ENCODE measurements around the gene MACIR.
A peak's percentile ranks its signal among the peaks of the same experiment; 100 is the strongest.

Gene MACIR

DNA sequence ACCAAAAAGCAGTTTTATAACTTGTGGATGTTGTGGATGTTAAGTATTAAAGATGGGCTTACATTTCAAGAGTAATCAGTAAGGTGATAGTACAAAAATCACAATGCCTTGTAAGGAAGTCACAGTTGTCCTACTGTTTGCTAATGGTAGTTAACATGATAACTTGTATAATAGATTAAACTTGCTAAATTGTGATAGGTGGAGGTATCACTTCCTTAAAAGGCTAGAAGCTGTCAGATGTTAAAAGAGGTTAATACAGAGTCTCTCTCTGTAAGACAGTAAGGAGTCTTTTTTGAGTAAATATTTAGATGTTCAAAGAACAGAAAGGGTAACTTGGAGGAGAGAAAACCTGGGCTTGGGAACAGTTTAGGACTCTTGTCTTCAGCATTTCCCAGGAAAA lies 14.2 kb upstream of the MACIR start:
- in situ Hi-C loops (cut with HindIII; ENCODE audit: low sequenced_read_pairs), result no loop called here
- TF ChIP-seq, protein P1, sequence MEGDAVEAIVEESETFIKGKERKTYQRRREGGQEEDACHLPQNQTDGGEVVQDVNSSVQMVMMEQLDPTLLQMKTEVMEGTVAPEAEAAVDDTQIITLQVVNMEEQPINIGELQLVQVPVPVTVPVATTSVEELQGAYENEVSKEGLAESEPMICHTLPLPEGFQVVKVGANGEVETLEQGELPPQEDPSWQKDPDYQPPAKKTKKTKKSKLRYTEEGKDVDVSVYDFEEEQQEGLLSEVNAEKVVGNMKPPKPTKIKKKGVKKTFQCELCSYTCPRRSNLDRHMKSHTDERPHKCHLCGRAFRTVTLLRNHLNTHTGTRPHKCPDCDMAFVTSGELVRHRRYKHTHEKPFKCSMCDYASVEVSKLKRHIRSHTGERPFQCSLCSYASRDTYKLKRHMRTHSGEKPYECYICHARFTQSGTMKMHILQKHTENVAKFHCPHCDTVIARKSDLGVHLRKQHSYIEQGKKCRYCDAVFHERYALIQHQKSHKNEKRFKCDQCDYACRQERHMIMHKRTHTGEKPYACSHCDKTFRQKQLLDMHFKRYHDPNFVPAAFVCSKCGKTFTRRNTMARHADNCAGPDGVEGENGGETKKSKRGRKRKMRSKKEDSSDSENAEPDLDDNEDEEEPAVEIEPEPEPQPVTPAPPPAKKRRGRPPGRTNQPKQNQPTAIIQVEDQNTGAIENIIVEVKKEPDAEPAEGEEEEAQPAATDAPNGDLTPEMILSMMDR (IDR thresholded peaks at IDR 0.05; ENCODE audit: low read depth, low read length), result no peak
- DNase-seq (ENCODE audit: low read depth, low spot score), result no peak
- no peak overlapping the region for H3K4me3 ChIP-seq (ENCODE audit: low read depth, low read length)

DNA sequence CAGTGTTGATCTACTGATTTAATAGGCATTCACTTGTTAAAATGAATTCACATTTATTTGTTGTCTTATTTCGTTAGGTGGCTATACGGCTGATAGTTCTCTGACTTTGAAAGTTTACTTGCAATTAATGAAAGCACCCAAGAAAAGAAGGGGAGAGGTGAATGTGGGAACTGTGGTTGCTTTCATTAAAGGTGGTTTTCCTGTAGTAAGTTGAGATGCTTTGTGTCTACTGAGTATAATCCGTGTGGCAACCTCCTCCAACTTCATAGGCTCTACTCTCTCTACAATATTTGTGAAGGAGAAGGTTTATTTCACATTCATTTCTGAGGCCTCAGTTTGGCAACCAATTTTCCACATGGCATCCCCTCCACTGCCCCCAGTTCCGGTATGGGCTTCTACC lies 12.8 kb upstream of the MACIR start:
- H3K4me3 ChIP-seq (ENCODE audit: low read depth, low read length), result no peak overlapping the region
- DNase-seq (ENCODE audit: low read depth, low spot score), result no peak

DNA sequence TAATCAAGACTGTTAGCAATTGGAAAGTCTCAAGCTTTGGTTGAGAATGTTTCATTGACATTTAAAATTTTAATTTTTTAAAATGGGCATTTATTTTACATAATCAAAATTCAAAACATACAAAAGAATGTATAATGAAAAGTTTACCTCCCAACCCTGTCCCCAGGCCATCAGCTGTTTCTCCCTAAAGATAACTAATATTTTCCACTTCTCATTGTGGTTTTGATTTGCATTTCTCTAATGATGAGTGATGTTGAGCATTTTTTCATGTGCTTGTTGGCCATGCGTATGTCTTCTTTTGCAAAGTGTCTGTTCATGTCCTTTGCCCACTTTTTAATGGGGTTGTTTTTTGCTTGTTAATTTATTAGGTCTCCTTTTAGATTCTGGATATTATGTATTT lies 11.4 kb upstream of the MACIR start:
- DNase-seq (ENCODE audit: low read depth, low spot score), result no peak
- no peak overlapping the region for H3K4me3 ChIP-seq (ENCODE audit: low read depth, low read length)
- in situ Hi-C loops (cut with HindIII; ENCODE audit: low sequenced_read_pairs), result no loop called here
- TF ChIP-seq, protein P1 (IDR thresholded peaks at IDR 0.05; ENCODE audit: low read depth, low read length), result no peak

More for the DNA sequence above, 12.8 kb upstream of the MACIR start:
- in situ Hi-C loops (cut with HindIII; ENCODE audit: low sequenced_read_pairs), result no loop called here
- TF ChIP-seq, protein P1 (IDR thresholded peaks at IDR 0.05; ENCODE audit: low read depth, low read length), result no peak

DNA sequence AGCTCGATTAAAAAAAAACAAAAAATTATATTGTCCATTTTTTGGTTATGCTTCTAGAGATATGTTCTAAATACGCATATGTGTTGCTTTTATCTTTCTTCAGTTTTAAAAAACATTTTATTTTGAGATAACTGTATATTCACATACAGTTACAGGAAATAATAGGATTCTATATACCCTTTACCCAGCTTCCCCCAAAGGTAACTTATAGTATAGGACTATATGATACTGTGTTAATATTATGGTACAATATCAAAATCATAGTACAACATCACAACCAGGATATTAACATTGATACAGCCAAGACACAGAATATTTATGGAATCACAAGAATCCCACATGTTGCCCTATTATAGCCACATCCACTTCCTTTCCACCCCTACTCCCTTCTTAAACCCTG lies 9.5 kb upstream of the MACIR start:
- H3K4me3 ChIP-seq (ENCODE audit: low read depth, low read length), result no peak overlapping the region
- DNase-seq (ENCODE audit: low read depth, low spot score), result no peak
- in situ Hi-C loops (cut with HindIII; ENCODE audit: low sequenced_read_pairs), result no loop called here
- TF ChIP-seq, protein P1 (IDR thresholded peaks at IDR 0.05; ENCODE audit: low read depth, low read length), result no peak

DNA sequence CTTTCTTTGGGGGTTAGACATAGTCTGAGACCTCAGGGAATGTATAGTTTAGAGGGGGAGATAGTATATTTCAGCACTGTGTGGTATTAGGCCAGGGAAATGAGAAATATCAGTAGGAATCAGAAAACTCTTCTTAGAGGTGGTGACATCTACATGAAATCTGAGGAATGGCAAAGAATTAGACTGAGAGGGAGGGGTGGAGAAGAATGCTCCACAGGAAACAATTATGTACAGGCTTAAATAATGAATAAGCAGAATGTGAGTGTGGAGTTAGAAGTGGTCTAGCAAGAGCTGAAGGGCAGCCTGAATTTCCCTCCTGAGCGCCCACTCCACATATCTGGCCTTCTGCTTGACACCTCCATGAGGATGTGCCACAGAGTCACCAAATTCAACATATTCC lies 3.6 kb upstream of the MACIR start:
- TF ChIP-seq, protein P1 (IDR thresholded peaks at IDR 0.05; ENCODE audit: low read depth, low read length), result no peak
- DNase-seq (ENCODE audit: low read depth, low spot score), result no peak
- in situ Hi-C loops (cut with HindIII; ENCODE audit: low sequenced_read_pairs), result no loop called here
- no peak overlapping the region for H3K4me3 ChIP-seq (ENCODE audit: low read depth, low read length)

DNA sequence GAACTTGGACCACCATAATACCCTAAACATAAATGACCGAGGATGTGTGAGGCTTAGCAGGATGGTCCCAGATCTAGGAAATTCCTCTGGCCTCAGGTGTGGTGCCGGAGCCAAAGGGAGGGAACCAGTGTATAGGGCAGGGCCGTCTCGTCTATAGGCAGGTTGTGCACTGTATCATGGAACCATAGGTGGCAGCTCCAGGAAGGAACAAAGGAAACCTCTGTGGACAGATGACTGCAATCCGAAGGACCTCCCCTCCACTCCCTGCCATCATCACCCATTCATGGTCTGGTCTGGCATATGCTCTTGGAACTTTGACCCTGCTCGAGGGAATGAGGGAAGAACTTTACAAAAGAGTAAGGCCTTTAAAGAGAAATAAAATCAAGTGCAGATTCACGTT lies 2.9 kb upstream of the MACIR start:
- no peak overlapping the region for H3K4me3 ChIP-seq (ENCODE audit: low read depth, low read length)
- TF ChIP-seq, protein P1 (IDR thresholded peaks at IDR 0.05; ENCODE audit: low read depth, low read length), result no peak
- in situ Hi-C loops (cut with HindIII; ENCODE audit: low sequenced_read_pairs), result no loop called here
- no peak for DNase-seq (ENCODE audit: low read depth, low spot score)

DNA sequence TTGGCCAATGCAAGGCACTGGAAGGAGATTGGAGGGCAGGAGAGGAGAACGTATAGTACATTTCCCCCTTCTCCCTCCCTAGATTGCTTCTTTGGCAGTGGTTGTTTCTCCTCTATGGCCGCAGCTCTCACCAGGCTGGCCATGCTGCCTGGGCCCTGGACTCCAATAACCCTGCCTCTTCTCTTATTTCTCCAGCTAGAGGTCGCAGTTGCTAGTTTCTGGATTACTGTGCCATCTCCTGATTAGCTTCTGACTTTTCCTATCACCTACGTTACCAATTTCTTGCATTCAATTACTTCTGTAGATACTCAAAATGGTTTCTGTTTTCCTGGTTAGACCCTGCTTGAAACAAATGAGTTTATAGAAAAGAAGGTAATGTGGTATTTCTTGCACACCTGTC lies 2.4 kb upstream of the MACIR start:
- DNase-seq (ENCODE audit: low read depth, low spot score), result no peak
- in situ Hi-C loops (cut with HindIII; ENCODE audit: low sequenced_read_pairs), result no loop called here
- H3K4me3 ChIP-seq (ENCODE audit: low read depth, low read length), result no peak overlapping the region
- TF ChIP-seq, protein P1 (IDR thresholded peaks at IDR 0.05; ENCODE audit: low read depth, low read length), result peak; percentile 30
